ENCODE results near the gene CERS3. TPM values are rescaled to one million over a fixed set of nuclear protein-coding genes. Genes with fewer than 3 reads are reported as not detected.

The CERS3 gene
- total RNA-seq, 2 experiments from 2014 or later = 1.3 to 1.8 TPM

- H3K36me3 Mint-ChIP-seq (ENCODE audit: low read depth) = peaks cover 37% of the 10 kb centered on the region
- H3K27ac Mint-ChIP-seq = peak overlapping the region; percentile 29
- ATAC-seq (ENCODE audit: poor library complexity) (no peak), DNase-seq (no peak)
- ChIA-PET CTCF (interaction anchor here (0.7 kb wide), 1 partner anchor 33 kb away, joined by 3 read pairs; no protein-coding TSS in a partner anchor), POLR2A (no interaction called here)
- Histone ChIP-seq H3K9me3 (ENCODE audit: control insufficient read depth in 1 of 2, insufficient read depth in 1 of 2, low read length in 2 of 2) (no peaks in the 10 kb centered on the region), H3K36me3 (ENCODE audit: insufficient read depth, low read length) (peaks cover 2% of the 10 kb centered on the region), H3K27ac (ENCODE audit: low read depth in 1 of 2, low read length in 2 of 2) (no peak overlapping the region), H3K4me3 (ENCODE audit: low read length) (no peak overlapping the region), H3K27me3 (ENCODE audit: control insufficient read depth in 1 of 2, insufficient read depth in 2 of 2, low read length in 2 of 2) (no peaks in the 10 kb centered on the region), H3K4me1 (ENCODE audit: insufficient read depth, low read length) (no peaks in the 10 kb centered on the region)
- H3K27me3 Mint-ChIP-seq = no peaks in the 10 kb centered on the region
- no peak for TF ChIP-seq CTCF (IDR thresholded peaks at IDR 0.05)
- H3K9me3 Mint-ChIP-seq = no peaks in the 10 kb centered on the region
- intact Hi-C loops (cut with DNase I, micrococcal nuclease) = no loop called here
- H3K4me1 Mint-ChIP-seq (ENCODE audit: low read depth) = no peaks in the 10 kb centered on the region
- H3K4me3 Mint-ChIP-seq = no peak overlapping the region
These were observed 31.6 kb upstream of the CERS3 start for GRCh38 chr15:100560323-100560722.

- ChIA-PET CTCF (no interaction called here), POLR2A (no interaction called here)
- peaks cover 37% of the 10 kb centered on the region for H3K36me3 Mint-ChIP-seq (ENCODE audit: low read depth)
- no peaks in the 10 kb centered on the region for H3K4me1 ChIP-seq (ENCODE audit: insufficient read depth, low read length)
- ATAC-seq (ENCODE audit: poor library complexity) (no peak), DNase-seq (no peak)
- no peaks in the 10 kb centered on the region for H3K27me3 ChIP-seq (ENCODE audit: control insufficient read depth in 1 of 2, insufficient read depth in 2 of 2, low read length in 2 of 2)
- H3K4me1 Mint-ChIP-seq (ENCODE audit: low read depth) = no peaks in the 10 kb centered on the region
- no peaks in the 10 kb centered on the region for H3K27me3 Mint-ChIP-seq
- peak overlapping the region; percentile 29 for H3K27ac Mint-ChIP-seq
- no peak for TF ChIP-seq CTCF (IDR thresholded peaks at IDR 0.05)
- intact Hi-C loops (cut with DNase I, micrococcal nuclease) = no loop called here
- H3K36me3 ChIP-seq (ENCODE audit: insufficient read depth, low read length) = peaks cover 2% of the 10 kb centered on the region
- H3K9me3 Mint-ChIP-seq = no peaks in the 10 kb centered on the region
- H3K27ac ChIP-seq (ENCODE audit: low read depth in 1 of 2, low read length in 2 of 2) = no peak overlapping the region
- H3K9me3 ChIP-seq (ENCODE audit: control insufficient read depth in 1 of 2, insufficient read depth in 1 of 2, low read length in 2 of 2) = no peaks in the 10 kb centered on the region
- H3K4me3 Mint-ChIP-seq = no peak overlapping the region
- H3K4me3 ChIP-seq (ENCODE audit: low read length) = no peak overlapping the region
These were observed 30.6 kb upstream of the CERS3 start for GRCh38 chr15:100559330-100559729.

GRCh38 chr15:100558771-100559254, 30.1 kb upstream of the CERS3 start:
- Histone ChIP-seq H3K4me1 (ENCODE audit: insufficient read depth, low read length) (no peaks in the 10 kb centered on the region), H3K27ac (ENCODE audit: low read depth in 1 of 2, low read length in 2 of 2) (no peak overlapping the region), H3K4me3 (ENCODE audit: low read length) (no peak overlapping the region), H3K36me3 (ENCODE audit: insufficient read depth, low read length) (peaks cover 2% of the 10 kb centered on the region), H3K27me3 (ENCODE audit: control insufficient read depth in 1 of 2, insufficient read depth in 2 of 2, low read length in 2 of 2) (no peaks in the 10 kb centered on the region), H3K9me3 (ENCODE audit: control insufficient read depth in 1 of 2, insufficient read depth in 1 of 2, low read length in 2 of 2) (no peaks in the 10 kb centered on the region)
- H3K36me3 Mint-ChIP-seq (ENCODE audit: low read depth) = peaks cover 41% of the 10 kb centered on the region
- H3K4me1 Mint-ChIP-seq (ENCODE audit: low read depth) = no peaks in the 10 kb centered on the region
- no peaks in the 10 kb centered on the region for H3K9me3 Mint-ChIP-seq
- no peak overlapping the region for H3K4me3 Mint-ChIP-seq
- H3K27ac Mint-ChIP-seq = no peak overlapping the region
- DNase-seq (no peak), ATAC-seq (ENCODE audit: poor library complexity) (no peak)
- intact Hi-C loops (cut with DNase I, micrococcal nuclease) = no loop called here
- no peaks in the 10 kb centered on the region for H3K27me3 Mint-ChIP-seq
- ChIA-PET POLR2A (no interaction called here), CTCF (no interaction called here)
- TF ChIP-seq CTCF (IDR thresholded peaks at IDR 0.05) = no peak
